HFFc6 (cell line): ENCODE measurements around the gene SLC6A9. TPM values are rescaled to one million over a fixed set of nuclear protein-coding genes. Genes with fewer than 3 reads are reported as not detected.

Experiments
- DNase-seq: peaks from one replicate; pipeline ENCODE4 v3.0.0-alpha.2; 2018
- H3K27ac Mint-ChIP-seq: 2 replicates; pipeline ENCODE4 v1.8.0; 2020; ENCODE audit warnings: mild to moderate bottlenecking, mixed read lengths
- H3K27me3 Mint-ChIP-seq: 2 replicates; pipeline ENCODE4 v1.8.0; 2021; ENCODE audit warnings: mild to moderate bottlenecking, moderate library complexity, mixed read lengths; ENCODE audit not compliant: insufficient read depth
- H3K36me3 Mint-ChIP-seq: 2 replicates; pipeline ENCODE4 v1.8.0; 2021; ENCODE audit warnings: low read depth, mixed read lengths
- H3K4me1 Mint-ChIP-seq: 2 replicates; pipeline ENCODE4 v1.8.0; 2020; ENCODE audit warnings: low read depth, mixed read lengths
- H3K4me3 Mint-ChIP-seq: 2 replicates; pipeline ENCODE4 v1.8.0; 2020; ENCODE audit warnings: mild to moderate bottlenecking, moderate library complexity, mixed read lengths
- H3K9me3 Mint-ChIP-seq: 2 replicates; pipeline ENCODE4 v1.8.0; 2020; ENCODE audit warnings: mild to moderate bottlenecking, mixed read lengths
- CTCF ChIP-seq: fragments of 200-600 bp; sonication (generic); IDR thresholded peaks from 2 replicates; pipeline ENCODE4 v1.5.0; 2021; ENCODE audit warnings: antibody characterized with exemption, mild to moderate bottlenecking
- total RNA-seq, 6 experiments: library from RNA; stranded (reverse); fragmentation: NEBNext Ultra II Directional; extraction: Animal tissue kit (Norgen Biotek cat#: 25700); gene quantifications; 2 replicates in 1 of 6; 3 replicates in 5 of 6; pipeline ENCODE4 v1.2.3, GENCODE V29; 2021

The SLC6A9 gene
- total RNA-seq, 6 experiments from 2014 or later, result 8.3 to 11.0 (median 9.3) TPM

- no peak for DNase-seq
- Mint-ChIP-seq H3K9me3 (no peaks in the 10 kb centered on the region), H3K4me3 (no peak overlapping the region), H3K27me3 (peaks cover 4% of the 10 kb centered on the region), H3K36me3 (no peaks in the 10 kb centered on the region; the same call in 1 of the 2 replicates), H3K27ac (peak overlapping the region; percentile 24; the same call in 1 of the 2 replicates), H3K4me1 (peaks cover 50% of the 10 kb centered on the region)
- no peak for TF ChIP-seq CTCF
Measured at GRCh38 chr1:44033041-44033575, 1.8 kb upstream of the SLC6A9 start.

- Mint-ChIP-seq H3K4me3 (peak overlapping the region; percentile 86; the same call in 1 of the 2 replicates), H3K27ac (no peak overlapping the region), H3K36me3 (no peaks in the 10 kb centered on the region; the same call in 1 of the 2 replicates), H3K4me1 (peaks cover 52% of the 10 kb centered on the region), H3K9me3 (no peaks in the 10 kb centered on the region), H3K27me3 (peaks cover 4% of the 10 kb centered on the region)
- TF ChIP-seq CTCF, result no peak
- no peak for DNase-seq
Measured at GRCh38 chr1:44032170-44032790, 1.0 kb upstream of the SLC6A9 start.

- peaks cover 4% of the 10 kb centered on the region for H3K27me3 Mint-ChIP-seq
- H3K4me3 Mint-ChIP-seq, result peak overlapping the region; percentile 86
- H3K4me1 Mint-ChIP-seq, result peaks cover 37% of the 10 kb centered on the region
- TF ChIP-seq CTCF, result peak; percentile 53
- no peak for DNase-seq
- no peaks in the 10 kb centered on the region for H3K9me3 Mint-ChIP-seq
- peak overlapping the region; percentile 48 for H3K27ac Mint-ChIP-seq
- no peaks in the 10 kb centered on the region; the same call in 1 of the 2 replicates for H3K36me3 Mint-ChIP-seq
Measured at GRCh38 chr1:44030605-44031251, 534 bp downstream of the SLC6A9 start.

- Mint-ChIP-seq H3K4me1 (peaks cover 34% of the 10 kb centered on the region), H3K4me3 (peak overlapping the region; percentile 98), H3K9me3 (no peaks in the 10 kb centered on the region), H3K27ac (peak overlapping the region; percentile 94), H3K27me3 (peaks cover 3% of the 10 kb centered on the region), H3K36me3 (no peaks in the 10 kb centered on the region; the same call in 1 of the 2 replicates)
- DNase-seq, result peak; percentile 78
- no peak for TF ChIP-seq CTCF
Measured at GRCh38 chr1:44029911-44030604, 1.2 kb downstream of the SLC6A9 start.

- TF ChIP-seq CTCF, result no peak
- H3K27ac Mint-ChIP-seq, result peak overlapping the region; percentile 94
- no peak for DNase-seq
- H3K4me1 Mint-ChIP-seq, result peaks cover 41% of the 10 kb centered on the region
- no peaks in the 10 kb centered on the region for H3K9me3 Mint-ChIP-seq
- no peaks in the 10 kb centered on the region; the same call in 1 of the 2 replicates for H3K36me3 Mint-ChIP-seq
- H3K4me3 Mint-ChIP-seq, result peak overlapping the region; percentile 98
- peaks cover 3% of the 10 kb centered on the region for H3K27me3 Mint-ChIP-seq
Measured at GRCh38 chr1:44029260-44029910, 1.9 kb downstream of the SLC6A9 start.
